Stimulated activated CD8-positive, alpha-beta memory T cell treated with anti-CD3 and anti-CD28 coated beads, Interleukin-4, amount 100 ng/mL, for 24 hours (primary cell): ENCODE measurements around the gene VDAC1.
"Not testable (repeated sequence)": the region's sequence is repeated elsewhere in the genome, so short reads cannot be mapped to it uniquely, and the experiment has no call there.

ENCODE experiments used
- DNase-seq: peaks from one replicate; pipeline ENCODE4 v3.0.0-alpha.2; 2020; ENCODE audit warnings: low read depth

VDAC1 gene

GRCh38 chr5:133941456-133942196 is 63.1 kb downstream of the VDAC1 start:
- DNase-seq, result no peak

GRCh38 chr5:133939668-133940067 is 65.1 kb downstream of the VDAC1 start:
- DNase-seq, result no peak

GRCh38 chr5:133938929-133939328 is 65.8 kb downstream of the VDAC1 start:
- DNase-seq, result no peak

- no peak for DNase-seq
These were observed 66.5 kb downstream of the VDAC1 start for GRCh38 chr5:133938039-133938821.

GRCh38 chr5:133937628-133938027 is 67.1 kb downstream of the VDAC1 start:
- not testable (repeated sequence) for DNase-seq

GRCh38 chr5:133936651-133937015 is 68.1 kb downstream of the VDAC1 start:
- no peak for DNase-seq

- not testable (repeated sequence) for DNase-seq
These were observed 68.7 kb downstream of the VDAC1 start for GRCh38 chr5:133935991-133936650.

GRCh38 chr5:133935667-133935940 is 69.2 kb downstream of the VDAC1 start:
- DNase-seq, result no peak

GRCh38 chr5:133934822-133935666 is 69.7 kb downstream of the VDAC1 start:
- DNase-seq, result no peak

- DNase-seq, result no peak
These were observed 70.5 kb downstream of the VDAC1 start for GRCh38 chr5:133934311-133934710.

GRCh38 chr5:133933670-133934295 is 71.0 kb downstream of the VDAC1 start:
- no peak for DNase-seq

- no peak for DNase-seq
These were observed 71.6 kb downstream of the VDAC1 start for GRCh38 chr5:133933169-133933509.

GRCh38 chr5:133932441-133933168 is 72.2 kb downstream of the VDAC1 start:
- DNase-seq, result no peak

GRCh38 chr5:133931546-133931945 is 73.2 kb downstream of the VDAC1 start:
- DNase-seq, result no peak

GRCh38 chr5:133930813-133931090 is 74.0 kb downstream of the VDAC1 start:
- DNase-seq, result no peak

GRCh38 chr5:133930061-133930812 is 74.5 kb downstream of the VDAC1 start:
- peak; percentile 49 for DNase-seq

- DNase-seq, result no peak
These were observed 76.0 kb downstream of the VDAC1 start for GRCh38 chr5:133928587-133929393.

GRCh38 chr5:133927300-133928180 is 77.2 kb downstream of the VDAC1 start:
- DNase-seq, result no peak
